Fibroblast of mammary gland (primary cell): Measurements from ENCODE around the gene TMCC1.
"Not testable (repeated sequence)": the region's sequence is repeated elsewhere in the genome, so short reads cannot be mapped to it uniquely, and the experiment has no call there.

Source experiments
- DNase-seq: peaks from one replicate; pipeline ENCODE4 v3.0.0-alpha.2; 2010; ENCODE audit warnings: low read depth
- H3K4me3 ChIP-seq: 2 replicates; pipeline ENCODE4 v1.5.1; 2011; ENCODE audit warnings: low read depth, mild to moderate bottlenecking, low read length, moderate library complexity; ENCODE audit not compliant: control insufficient read depth
- CTCF ChIP-seq: conservative IDR thresholded peaks from 2 replicates; pipeline ENCODE4 v1.5.1; 2011; ENCODE audit warnings: low read depth, low read length, inconsistent platforms; ENCODE audit not compliant: control insufficient read depth, insufficient read depth

Gene TMCC1

GRCh38 chr3:129703913-129704312 is 189.6 kb downstream of the TMCC1 start:
- no peak for TF ChIP-seq CTCF
- H3K4me3 ChIP-seq, result no peak overlapping the region

GRCh38 chr3:129702934-129703712 is 190.4 kb downstream of the TMCC1 start:
- peak; percentile 42 for DNase-seq
- no peak overlapping the region for H3K4me3 ChIP-seq
- no peak for TF ChIP-seq CTCF

More at GRCh38 chr3:129703913-129704312, 189.6 kb downstream of the TMCC1 start:
- no peak for DNase-seq

GRCh38 chr3:129701161-129701560 is 192.3 kb downstream of the TMCC1 start:
- H3K4me3 ChIP-seq, result no peak overlapping the region
- no peak for DNase-seq
- TF ChIP-seq CTCF, result no peak

GRCh38 chr3:129699612-129700011 is 193.9 kb downstream of the TMCC1 start:
- TF ChIP-seq CTCF, result no peak
- H3K4me3 ChIP-seq, result no peak overlapping the region
- no peak for DNase-seq

GRCh38 chr3:129699199-129699598 is 194.3 kb downstream of the TMCC1 start:
- no peak for TF ChIP-seq CTCF
- DNase-seq, result no peak
- H3K4me3 ChIP-seq, result no peak overlapping the region

- DNase-seq, result no peak
- no peak for TF ChIP-seq CTCF
- no peak overlapping the region for H3K4me3 ChIP-seq
These were observed 196.1 kb downstream of the TMCC1 start for GRCh38 chr3:129697229-129697969.

- not testable (repeated sequence) for DNase-seq, H3K4me3 ChIP-seq
These were observed 197.1 kb downstream of the TMCC1 start for GRCh38 chr3:129696430-129696829.
